Activated CD4-positive, CD25-positive, alpha-beta regulatory T cell treated with anti-CD3 and anti-CD28 coated beads, Interleukin-2, amount 50 U/mL, for 72 hours (primary cell): ENCODE measurements around the gene PARP12.
"Not testable (repeated sequence)": the region's sequence is repeated elsewhere in the genome, so short reads cannot be mapped to it uniquely, and the experiment has no call there.

Experiments
- DNase-seq: peaks from one replicate; pipeline ENCODE4 v3.0.0; 2021

PARP12 gene, protein sequence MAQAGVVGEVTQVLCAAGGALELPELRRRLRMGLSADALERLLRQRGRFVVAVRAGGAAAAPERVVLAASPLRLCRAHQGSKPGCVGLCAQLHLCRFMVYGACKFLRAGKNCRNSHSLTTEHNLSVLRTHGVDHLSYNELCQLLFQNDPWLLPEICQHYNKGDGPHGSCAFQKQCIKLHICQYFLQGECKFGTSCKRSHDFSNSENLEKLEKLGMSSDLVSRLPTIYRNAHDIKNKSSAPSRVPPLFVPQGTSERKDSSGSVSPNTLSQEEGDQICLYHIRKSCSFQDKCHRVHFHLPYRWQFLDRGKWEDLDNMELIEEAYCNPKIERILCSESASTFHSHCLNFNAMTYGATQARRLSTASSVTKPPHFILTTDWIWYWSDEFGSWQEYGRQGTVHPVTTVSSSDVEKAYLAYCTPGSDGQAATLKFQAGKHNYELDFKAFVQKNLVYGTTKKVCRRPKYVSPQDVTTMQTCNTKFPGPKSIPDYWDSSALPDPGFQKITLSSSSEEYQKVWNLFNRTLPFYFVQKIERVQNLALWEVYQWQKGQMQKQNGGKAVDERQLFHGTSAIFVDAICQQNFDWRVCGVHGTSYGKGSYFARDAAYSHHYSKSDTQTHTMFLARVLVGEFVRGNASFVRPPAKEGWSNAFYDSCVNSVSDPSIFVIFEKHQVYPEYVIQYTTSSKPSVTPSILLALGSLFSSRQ

DNA sequence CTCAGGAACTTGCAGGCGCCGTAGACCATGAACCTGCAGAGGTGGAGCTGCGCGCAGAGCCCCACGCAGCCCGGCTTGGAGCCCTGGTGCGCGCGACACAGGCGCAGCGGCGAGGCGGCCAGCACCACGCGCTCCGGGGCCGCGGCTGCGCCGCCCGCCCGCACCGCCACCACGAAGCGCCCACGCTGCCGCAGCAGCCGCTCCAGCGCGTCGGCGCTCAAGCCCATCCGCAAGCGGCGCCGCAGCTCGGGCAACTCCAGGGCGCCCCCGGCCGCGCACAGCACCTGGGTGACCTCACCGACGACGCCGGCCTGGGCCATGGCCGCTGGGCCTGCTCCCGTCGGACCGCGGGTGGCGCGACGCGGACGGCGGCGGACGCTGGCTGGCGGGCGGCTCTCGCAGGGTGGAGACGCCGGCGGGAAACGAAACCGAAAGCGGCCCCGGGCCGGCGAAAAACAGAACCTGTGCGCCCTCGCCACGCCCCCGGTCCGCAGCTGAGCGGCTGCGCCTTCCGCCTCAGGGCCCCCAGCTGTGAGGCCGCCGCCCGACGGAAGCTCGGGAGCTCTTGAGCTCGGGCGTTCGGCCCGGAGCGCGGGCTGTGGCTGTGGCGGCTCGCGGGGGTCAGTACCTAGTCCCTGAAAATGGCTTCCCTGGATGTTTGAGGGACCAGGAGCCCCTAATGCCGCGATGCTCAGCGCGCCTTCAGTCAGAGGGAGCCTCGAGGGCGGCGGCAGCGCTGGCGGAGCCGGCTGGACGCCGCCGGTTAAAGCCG is at the start of gene PARP12:
TSS of gene PARP12 (minus strand) at position 424 of the 772 bp plus-strand sequence. CDS start at position 320, 104 bp downstream.
- DNase-seq = peak; percentile 92

DNA sequence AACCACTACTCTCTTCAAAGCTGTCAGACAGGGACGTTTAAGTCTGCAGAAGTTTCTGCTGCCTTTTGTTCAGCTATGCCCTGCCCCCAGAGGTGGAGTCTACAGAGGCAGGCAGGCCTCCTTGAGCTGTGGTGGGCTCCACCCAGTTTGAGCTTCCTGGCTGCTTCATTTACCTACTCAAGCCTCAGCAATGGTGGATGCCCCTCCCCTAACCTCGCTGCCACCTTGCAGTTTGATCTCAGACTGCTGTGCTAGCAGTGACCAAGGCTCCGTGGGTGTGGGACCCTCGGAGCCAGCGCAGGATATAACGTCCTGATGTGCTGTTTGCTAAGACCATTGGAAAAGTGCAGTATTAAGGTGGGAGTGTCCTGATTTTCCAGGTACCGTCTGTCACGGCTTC is 46.0 kb upstream of the PARP12 start:
- not testable (repeated sequence) for DNase-seq

DNA sequence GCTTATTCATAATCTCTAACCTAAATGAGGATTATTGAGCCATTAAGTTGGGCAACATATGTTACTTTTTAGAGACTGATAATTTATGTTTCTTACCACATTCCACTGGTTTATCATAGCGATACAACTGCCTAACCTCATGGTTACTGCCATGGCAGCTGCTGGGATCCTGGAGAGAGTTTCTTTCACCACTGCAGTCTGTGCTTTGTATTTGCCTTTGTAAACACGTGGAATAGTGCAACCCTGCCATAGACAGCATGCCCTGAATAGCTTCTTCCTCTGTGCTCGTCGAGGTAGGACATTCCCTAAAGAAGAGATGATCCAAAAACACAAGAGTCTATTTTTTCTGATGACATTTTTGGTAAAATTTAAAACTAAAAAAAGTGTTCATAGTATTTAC is 33.7 kb upstream of the PARP12 start:
- DNase-seq = no peak

DNA sequence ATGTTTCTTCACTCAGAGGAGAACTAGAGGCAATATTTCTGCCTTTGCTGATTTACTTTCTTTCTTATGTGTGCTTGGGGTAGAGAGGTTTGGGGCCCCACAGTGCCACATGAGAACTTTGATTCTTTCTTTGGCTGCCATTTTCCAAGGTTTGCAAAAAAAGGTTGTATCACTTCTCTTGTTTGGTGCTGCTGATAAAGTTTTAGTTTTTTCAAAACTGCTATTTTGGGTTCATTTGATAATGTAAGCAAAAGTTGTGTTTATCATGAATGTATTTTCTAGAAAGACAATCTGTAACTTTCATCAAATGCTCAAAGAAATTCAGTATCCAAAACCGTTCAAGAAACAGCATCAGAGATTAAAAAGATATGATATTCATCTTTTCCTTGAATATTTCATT is 30.6 kb upstream of the PARP12 start:
- no peak for DNase-seq

DNA sequence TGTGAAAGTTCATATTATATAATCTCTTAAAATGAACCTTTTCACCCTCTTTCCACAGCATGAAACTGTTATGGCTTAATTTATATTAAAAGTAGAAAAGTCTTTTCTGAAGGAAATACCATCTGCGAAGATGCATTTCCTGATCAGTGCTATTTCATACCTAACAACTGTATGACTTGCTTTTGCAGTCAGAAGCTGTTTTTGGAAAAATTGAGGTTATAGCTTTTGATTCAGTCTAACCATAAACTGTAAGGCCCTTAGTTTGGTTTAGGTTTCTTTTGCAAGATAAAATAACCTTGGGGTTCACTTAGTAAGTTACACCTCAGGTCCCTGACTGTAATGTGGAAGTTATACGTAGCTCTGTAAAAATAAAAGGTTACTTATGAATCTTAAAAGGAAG is 22.7 kb upstream of the PARP12 start:
- DNase-seq = no peak

DNA sequence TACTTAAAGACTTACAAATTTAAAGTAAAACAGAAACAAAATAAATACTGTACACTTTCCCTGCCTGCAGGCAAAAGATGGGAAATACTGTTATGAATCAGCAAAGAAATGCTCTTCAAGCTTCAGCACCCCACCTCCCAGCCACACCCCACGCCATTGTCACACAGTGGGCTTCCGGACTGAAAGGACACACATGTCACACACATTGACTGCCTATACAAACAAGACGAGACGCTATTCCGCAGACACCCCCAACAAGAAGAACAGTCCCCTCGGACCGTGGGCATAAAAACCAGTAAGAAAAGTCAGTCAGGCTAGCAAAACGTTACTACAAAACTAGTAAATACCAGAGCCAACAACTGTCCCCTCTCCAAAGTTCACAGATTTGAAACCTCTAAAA is 22.2 kb upstream of the PARP12 start:
- no peak for DNase-seq

DNA sequence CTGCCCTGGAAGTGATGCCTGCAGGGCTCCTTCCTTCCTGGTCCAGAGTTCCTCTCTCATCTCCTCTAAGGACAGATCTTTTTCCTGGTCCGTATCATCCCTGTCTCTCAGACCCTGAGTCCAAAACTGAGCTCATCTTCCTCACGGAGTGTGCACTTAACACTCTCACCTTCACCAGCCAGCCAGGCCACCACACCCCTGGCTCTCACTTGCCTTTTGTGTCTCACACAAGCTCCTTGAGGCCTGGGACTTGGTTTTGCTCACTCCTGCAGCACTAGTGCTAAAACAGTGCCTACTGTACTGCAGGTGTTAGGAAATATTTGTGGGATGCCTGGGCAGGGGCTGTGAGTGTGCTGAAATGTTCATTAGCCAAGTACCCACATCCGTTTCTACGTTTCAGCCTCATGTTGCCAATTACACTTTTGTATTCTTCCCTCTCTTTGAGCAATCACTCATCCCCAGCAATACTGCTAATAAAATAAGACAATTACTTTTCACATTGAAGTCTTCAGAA is 21.4 kb upstream of the PARP12 start:
- DNase-seq = no peak

DNA sequence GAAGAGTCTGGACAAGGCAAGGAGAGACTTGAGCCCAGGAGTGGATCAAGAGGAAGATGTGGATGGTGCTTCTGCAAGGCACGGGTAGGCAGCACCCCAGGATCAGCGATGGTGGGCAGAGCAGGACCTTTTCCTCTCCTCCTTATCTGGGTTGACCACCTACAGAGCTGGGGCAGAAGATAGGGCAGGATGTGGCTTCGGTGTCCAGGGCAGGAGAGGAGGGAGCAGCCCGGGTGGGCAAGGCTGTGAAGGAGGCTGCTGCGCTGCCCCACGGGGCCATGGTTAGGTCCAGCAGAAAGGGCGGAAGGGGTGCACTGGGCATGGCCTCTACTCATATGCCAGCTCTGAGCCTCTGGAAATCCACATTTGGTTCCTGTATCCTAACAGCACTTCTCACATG is 20.0 kb upstream of the PARP12 start:
- DNase-seq = no peak

DNA sequence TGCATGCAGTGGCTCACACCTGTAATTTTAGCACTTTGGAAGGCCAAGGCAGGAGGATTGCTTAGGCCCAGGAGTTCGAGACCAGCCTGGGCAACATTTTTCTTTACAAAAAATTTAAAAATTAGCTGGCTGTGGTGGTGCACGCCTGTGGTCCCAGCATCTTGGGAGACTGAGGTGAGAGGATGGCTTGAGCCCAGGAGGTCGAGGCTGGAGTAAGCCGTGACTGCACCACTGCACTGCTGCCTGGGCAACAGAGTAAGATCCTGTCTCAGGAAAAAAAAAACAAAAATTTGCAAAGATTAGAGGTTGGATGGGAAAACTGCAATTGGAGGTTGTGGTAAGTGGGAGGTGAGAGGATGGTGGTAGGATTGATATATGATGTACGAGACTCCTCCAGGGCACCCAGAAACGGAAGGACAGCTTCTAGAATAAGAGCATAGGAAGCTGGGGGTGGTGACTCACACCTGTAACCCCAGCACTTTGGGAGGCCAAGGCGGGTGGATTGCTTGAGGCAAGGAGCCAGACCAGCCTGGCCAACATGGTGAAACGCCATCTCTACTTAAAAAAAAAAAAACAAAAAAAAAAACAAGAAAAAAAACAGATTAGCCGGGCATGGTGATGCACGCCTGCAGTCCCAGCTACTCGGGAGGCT is 19.1 kb upstream of the PARP12 start:
- no peak for DNase-seq

DNA sequence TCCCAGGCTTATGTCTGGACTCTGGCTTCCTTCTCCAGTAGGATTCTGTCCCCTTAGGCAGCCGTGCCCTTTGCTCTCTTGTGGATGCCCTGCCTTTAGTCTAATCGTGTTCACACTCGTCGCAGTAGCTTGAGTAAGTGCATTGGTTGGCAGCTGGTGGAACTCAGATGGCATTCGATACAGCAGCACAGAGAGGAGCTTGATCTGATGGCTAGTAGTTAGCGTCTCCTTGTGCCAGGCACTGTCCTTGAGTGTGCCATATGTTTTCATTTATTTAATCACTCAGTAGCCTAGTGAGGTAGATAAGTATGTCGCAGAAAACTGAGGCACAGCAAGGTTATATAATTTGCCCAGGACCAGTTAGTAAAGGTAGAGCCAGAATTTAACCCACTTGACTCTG is 18.2 kb upstream of the PARP12 start:
- DNase-seq = no peak

DNA sequence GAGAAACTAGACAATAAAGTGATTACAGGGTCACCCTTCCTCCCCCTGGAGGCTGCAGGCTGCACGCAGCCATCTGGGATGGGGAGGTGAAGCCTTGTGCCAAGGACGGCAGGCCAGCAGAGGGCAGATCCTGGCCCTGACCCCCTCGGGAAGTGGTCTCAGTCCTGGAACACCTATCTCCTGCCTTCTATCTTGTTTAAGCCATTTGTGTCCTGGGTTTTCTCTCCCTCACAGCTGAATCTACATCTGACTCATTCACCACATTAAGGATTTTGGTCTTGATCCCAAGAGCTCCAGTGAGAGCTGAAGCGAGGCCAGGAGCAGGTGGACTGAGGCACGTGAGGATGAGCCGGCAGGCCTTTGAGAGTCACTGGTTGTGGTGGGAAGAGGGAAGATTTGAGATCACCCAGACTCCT is 16.4 kb upstream of the PARP12 start:
- DNase-seq = no peak

DNA sequence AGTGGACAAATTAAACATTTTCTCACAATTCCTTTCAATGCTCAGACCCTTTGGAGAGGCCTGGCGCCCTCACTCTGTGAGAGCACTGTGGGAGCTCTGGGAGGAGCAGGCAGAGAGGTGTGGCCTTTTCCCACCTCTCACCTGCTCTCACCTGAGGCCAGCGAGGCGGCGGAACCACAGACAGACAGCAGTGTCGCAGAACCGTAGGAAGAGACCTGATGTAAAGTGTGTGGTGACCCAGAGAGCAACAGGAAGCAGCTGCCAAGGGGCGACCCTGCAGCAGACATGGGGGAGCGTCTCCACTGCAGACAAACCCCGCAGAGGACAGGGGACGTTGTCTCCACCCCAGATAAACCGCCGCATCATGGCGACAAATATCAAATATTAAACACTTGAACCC is 15.6 kb upstream of the PARP12 start:
- DNase-seq = no peak

DNA sequence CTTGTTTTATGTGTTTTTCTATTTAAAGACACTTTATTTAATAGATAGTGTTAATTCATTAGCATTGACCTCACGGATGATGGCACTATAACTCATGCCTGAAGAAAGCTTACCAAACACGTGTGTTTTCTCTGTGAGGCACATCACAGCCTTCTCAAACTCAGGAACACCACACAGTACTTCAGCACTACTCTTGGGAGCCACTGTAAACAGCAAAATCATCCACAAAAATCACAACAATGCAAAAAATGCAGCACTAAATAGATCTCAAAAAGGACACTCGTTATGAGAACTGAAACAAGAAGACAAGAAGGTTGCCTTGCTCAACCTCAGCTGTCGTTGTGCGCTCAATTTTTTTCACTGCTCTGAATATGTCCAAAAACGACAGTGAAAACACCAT is 12.0 kb upstream of the PARP12 start:
- DNase-seq = no peak

DNA sequence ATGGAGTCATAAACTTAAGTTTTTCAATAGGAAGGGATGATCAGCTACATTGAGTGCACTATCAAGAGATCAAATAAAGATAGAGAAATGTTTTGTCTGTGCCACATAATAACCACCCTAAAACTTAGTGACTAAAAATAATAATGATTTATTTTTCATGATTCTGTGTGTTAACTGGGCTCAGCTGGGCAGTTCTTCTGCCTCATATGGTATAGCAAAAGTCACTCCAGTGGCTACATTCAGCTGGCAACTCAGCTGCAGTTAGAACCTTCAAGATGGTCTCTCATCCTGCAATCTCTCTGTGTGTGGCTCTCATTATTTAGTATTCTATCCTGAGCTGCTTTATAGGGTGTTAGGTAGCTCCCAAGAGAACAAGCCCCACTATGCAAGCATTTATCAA is 7.8 kb upstream of the PARP12 start:
- DNase-seq = no peak

DNA sequence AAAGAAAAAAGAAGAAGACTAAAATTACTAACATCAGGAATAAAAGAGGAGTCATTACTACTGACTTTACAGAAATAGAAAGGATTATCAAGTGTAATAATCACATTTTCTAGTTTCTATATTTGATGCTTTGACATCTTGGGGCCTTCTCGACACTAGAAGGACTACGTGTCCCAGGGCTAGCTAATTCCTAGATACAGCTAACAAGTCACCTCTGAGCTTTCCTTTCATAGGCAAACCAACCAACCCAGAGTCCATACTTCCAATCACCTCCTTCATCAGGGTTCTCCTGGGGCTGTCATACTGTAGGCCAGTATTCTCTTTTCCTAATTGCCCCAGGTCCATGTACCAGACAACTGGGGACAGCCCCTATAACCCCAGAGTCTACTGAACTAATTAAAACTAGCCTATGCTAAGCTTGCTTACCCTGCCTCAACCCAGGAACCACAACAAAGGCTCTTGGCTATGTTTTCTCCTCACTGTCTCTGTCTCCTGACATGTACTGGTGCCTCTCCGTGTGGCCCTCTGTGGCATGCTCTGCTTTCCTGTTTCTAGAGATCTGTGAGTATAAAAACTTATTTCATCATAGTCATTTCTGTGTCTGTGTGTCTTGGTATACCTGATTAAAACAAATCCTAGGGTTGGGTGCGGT is 6.7 kb upstream of the PARP12 start:
- no peak for DNase-seq

DNA sequence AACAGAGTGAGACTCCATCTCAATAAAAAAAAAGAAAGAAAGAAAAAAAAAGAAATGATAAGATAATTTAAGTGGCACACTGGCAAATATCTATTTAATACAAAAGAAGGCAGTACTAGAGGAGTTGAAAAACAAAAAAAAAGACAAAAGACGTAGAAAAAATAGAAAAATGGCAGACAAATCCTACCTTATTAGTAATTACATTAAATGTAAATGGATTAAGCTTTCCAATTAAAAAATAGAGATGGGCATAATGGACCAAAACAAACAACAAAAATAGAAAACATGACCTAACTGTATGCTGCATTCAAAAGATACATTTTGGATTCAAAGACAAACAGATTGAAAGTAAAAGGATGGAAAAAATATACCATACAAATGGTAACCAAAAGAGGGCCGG is 5.3 kb upstream of the PARP12 start:
- no peak for DNase-seq

DNA sequence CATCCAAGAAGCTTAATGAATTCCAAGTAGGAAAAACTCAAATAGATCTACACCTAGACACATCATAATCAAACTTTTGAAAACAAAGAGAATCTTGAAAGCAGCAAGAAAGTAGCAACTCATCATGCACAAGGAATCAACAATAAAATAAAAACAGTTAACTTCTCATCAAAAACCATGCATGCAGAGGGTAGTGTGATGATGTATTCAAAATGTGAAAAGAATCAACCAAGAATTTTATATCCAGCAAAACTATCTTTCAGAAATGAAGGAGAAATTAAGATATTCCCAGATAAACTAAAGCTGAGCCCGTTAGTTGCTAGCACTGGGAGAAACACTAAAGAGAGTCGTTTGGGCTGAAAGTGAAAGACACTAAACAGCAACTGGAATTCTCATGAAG is 4.3 kb upstream of the PARP12 start:
- no peak for DNase-seq

DNA sequence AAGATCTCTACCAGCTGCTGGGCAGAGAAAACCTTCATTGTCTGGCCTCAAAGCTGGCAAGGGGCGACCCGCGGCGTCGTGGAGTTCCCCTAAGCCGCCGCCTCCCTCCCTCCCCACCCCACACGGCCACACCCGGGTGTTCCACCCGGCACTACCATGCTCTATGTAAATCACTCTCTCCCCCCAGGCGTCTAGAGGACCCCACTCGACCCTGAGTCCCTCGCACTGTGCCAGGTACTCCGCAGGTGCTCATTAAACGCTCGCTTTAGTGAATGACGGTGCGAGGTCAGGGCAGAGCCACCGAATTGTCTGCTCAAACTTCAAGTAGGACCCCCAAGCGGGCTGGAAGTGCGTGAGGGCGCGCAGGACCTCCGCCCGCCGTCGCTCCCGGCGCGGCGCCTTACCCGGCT is 628 bp downstream of the PARP12 start:
- DNase-seq = no peak

DNA sequence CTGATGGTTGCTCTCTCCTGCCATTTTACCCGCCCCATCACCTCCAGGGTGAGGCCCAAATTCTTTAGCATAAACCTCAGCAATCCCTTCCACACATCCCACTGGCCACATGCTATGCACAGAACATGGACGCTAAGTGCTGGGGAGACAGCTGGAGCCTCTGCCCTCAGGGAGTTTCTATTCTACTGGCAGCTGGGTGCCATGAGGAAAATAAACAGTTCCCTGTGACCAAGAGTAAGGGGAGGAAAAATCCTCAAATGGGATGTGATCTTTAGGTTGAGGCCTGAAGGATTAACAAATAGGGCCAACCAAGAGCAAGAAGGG is 1.2 kb downstream of the PARP12 start:
- DNase-seq = no peak

DNA sequence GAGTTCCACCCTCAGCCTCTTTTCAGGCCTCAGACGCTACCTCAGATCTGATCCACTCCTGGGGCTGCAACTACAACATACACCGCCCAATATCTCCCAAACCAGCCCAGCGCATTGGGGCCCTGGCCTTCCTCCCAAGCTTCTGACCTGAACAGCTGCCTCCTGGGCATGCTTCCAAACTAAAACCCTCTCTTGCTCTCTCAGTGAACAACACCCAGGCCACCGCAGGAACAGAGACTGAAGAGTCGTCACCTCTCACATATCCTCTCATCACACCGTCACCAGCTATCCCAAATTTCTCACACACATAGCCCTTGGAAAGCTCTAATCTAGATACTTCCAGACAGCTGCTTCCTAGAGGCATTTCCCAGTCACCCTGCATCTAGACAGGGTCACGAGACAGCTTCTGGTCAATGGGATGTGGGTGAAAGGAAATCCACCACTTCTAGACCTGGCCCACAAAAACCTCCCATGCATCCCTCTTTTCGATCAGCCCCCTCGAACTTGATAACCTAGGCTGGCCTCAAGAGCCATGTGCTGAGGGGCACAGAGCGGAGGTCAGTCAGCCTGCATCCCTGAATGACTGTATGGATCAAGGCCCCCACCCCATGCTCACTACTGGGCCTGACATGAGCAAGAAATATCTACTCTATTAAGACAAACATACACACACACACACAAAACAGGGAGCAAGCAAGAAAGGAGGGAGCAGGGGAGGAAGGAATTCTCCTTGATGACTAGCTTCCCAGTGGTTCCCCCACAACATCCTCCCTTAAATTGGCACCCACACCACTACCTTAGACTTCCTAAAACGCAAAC is 1.8 kb downstream of the PARP12 start:
- no peak for DNase-seq

DNA sequence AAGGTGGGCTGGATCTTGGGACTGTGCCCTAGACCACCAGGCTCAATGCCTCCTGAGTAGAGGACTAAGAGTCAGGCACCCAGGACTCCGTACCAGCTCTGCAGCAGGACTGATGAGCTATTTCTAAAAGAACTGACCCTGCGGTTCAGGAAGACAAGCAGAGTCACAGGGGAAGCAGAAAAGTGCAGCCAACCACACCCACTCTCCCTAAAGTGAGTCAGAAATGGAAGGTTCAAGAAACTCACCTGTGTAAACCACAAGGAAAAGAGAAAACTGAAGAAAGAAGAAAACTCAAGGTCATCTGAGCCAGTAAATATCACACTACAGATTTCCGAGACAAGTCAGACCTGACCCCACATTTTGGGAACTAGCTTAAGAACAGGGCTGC is 2.5 kb downstream of the PARP12 start:
- DNase-seq = no peak
